ENCODE measurements around the gene BBOF1. TPM values are rescaled to one million over a fixed set of nuclear protein-coding genes. Genes with fewer than 3 reads are reported as not detected.

BBOF1 gene
- total and polyA plus RNA-seq, 10 donors: 1.0 to 8.1 (median 2.7) TPM

DNA sequence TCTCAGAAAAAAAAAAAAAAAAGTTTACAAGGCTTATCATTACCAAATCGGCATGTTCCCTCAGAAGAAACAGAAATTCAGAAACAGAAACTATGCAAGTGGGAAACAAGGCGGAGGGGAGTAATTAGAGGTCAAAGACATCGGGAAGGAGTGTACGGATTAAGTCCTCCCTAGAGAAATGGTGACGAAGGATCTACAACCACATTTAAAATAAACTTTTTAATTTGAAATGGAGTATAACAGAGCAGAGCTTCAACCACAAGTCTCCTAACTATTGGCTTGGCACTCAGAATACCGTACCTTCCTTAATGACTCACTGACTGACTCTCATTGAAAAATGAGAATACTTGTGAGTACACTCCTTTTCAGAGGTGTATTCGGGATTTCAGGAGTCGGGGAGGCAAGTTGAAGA, 969 bp upstream of the BBOF1 start:
- Histone ChIP-seq H3K27ac (peak overlapping the region; percentile 86 to 98 (median 96)), H3K27me3 (replicated peaks in 1 of 7) (no peaks in the 10 kb centered on the region), H3K36me3 (peaks cover 0 to 16% (median 0%) of the 10 kb centered on the region in 6 donors), H3K4me1 (peaks cover 5 to 23% (median 17%) of the 10 kb centered on the region in 6 donors), H3K9me3 (no peaks in the 10 kb centered on the region), H3K4me3 (peak overlapping the region; percentile 69 to 89 (median 77))
- WGBS, 5 donors: 3 to 11% (median 8%) methylated on average over 8 of the region's 8 CpGs
- DNase-seq: no peak
- TF ChIP-seq, protein P1, sequence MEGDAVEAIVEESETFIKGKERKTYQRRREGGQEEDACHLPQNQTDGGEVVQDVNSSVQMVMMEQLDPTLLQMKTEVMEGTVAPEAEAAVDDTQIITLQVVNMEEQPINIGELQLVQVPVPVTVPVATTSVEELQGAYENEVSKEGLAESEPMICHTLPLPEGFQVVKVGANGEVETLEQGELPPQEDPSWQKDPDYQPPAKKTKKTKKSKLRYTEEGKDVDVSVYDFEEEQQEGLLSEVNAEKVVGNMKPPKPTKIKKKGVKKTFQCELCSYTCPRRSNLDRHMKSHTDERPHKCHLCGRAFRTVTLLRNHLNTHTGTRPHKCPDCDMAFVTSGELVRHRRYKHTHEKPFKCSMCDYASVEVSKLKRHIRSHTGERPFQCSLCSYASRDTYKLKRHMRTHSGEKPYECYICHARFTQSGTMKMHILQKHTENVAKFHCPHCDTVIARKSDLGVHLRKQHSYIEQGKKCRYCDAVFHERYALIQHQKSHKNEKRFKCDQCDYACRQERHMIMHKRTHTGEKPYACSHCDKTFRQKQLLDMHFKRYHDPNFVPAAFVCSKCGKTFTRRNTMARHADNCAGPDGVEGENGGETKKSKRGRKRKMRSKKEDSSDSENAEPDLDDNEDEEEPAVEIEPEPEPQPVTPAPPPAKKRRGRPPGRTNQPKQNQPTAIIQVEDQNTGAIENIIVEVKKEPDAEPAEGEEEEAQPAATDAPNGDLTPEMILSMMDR (IDR thresholded peaks at IDR 0.05 in 8 of 11, conservative IDR thresholded peaks at IDR 0.05 in 3 of 11): no peak
- TF ChIP-seq POLR2A (IDR thresholded peaks at IDR 0.05) (no peak), POLR2AphosphoS5 (IDR thresholded peaks at IDR 0.05) (no peak)
- intact Hi-C loops (cut with DNase I; ENCODE audit: low total_unique reads): no loop called here

DNA sequence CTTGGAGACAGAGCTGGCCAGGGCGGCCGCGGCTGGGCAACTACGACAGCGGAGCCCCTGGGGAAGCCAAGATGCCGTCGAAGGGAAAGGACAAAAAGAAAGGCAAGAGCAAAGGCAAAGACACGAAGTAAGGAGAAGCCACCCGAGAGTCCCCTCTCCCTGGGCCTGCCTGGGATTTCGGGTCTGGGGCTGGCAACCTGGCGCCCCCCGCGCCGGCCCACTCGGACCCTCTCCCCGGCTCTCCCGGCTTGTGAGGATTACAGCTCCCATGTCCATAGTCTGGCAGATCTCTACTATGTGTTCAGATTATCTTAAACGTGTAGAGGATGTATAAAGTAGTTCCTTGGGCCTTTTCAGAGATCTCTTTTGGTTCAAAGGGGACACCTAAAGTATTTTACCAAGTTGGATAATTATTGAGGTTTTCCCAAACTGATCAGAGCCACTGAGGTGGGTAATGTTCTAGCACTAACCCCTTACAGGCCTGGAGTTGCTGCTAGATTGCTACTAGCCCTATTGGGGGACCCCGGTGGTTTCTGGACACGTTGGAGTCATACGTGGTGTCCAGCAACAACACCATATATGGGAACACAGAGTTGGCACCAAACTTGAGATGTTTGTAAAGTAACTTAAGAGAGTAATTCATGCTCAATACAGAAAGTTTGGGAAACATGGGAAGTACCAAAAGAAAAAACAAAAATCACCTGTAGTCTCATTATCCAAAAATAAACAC, 424 bp downstream of the BBOF1 start:
- intact Hi-C loops (cut with DNase I; ENCODE audit: low total_unique reads): no loop called here
- Histone ChIP-seq H3K36me3 (peaks cover 0 to 3% (median 0%) of the 10 kb centered on the region in 6 donors), H3K27ac (peak overlapping the region in 7 of 8 donors; percentile 92 to 98 (median 96)), H3K27me3 (replicated peaks in 1 of 7) (no peaks in the 10 kb centered on the region), H3K4me3 (peak overlapping the region; percentile 69 to 89 (median 77)), H3K4me1 (peaks cover 5 to 23% (median 17%) of the 10 kb centered on the region in 6 donors), H3K9me3 (no peaks in the 10 kb centered on the region)
- WGBS, 5 donors: 5 to 9% (median 8%) methylated on average over 20 to 21 of the region's 21 CpGs
- no peak for DNase-seq
- TF ChIP-seq, protein P1 (IDR thresholded peaks at IDR 0.05 in 8 of 11, conservative IDR thresholded peaks at IDR 0.05 in 3 of 11): no peak
- TF ChIP-seq POLR2A (IDR thresholded peaks at IDR 0.05) (no peak), POLR2AphosphoS5 (IDR thresholded peaks at IDR 0.05) (no peak)

DNA sequence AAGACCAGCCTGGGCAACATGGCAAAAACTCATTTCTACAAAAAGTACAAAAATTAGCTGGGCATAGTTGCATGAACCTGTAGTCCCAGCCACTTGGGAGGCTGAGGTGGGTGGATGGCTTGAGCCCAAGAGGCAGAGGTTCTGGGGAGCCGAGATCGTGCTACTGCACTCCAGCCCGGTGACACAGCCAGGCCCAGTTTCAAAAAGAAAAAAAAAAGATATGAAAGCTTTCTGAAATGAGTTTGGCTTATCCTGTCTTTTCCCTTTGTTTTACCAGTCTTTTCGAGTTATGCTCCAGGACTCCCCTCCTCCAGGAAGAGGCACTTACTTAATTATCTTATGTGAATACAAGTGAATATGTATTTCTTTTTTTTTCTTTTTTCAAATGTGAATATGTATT, 3.2 kb downstream of the BBOF1 start:
- Histone ChIP-seq H3K4me1 (peaks cover 5 to 23% (median 17%) of the 10 kb centered on the region in 6 donors), H3K36me3 (no peaks in the 10 kb centered on the region), H3K27ac (no peak overlapping the region), H3K9me3 (no peaks in the 10 kb centered on the region), H3K27me3 (replicated peaks in 1 of 7) (no peaks in the 10 kb centered on the region), H3K4me3 (no peak overlapping the region)
- WGBS, 5 donors: 83 to 95% (median 91%) methylated on average over 4 of the region's 4 CpGs
- DNase-seq: no peak
- TF ChIP-seq POLR2A (IDR thresholded peaks at IDR 0.05) (no peak), POLR2AphosphoS5 (IDR thresholded peaks at IDR 0.05) (no peak)
- TF ChIP-seq, protein P1 (IDR thresholded peaks at IDR 0.05 in 8 of 11, conservative IDR thresholded peaks at IDR 0.05 in 3 of 11): no peak
- intact Hi-C loops (cut with DNase I; ENCODE audit: low total_unique reads): no loop called here

DNA sequence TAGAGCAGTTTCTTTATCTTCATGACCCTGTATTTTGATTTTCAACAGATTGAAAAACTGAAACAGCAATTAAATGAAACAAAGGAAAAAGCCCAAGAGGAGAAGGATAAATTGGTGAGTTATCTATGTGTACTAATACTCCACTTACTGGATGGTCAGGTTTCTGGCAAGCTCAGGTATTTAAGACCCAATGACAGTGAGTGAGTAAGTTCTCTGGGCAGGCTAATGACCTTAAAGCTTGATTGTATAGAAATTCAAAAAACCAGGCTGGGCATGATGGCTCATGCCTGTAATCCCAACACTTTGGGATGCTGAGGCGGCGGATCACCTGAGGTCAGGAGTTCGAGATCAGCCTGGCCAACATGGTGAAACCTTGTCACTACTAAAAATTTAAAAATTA, 10.0 kb downstream of the BBOF1 start:
- Histone ChIP-seq H3K4me1 (no peaks in the 10 kb centered on the region), H3K9me3 (no peaks in the 10 kb centered on the region), H3K4me3 (no peak overlapping the region), H3K27me3 (replicated peaks in 1 of 7) (no peaks in the 10 kb centered on the region), H3K36me3 (no peaks in the 10 kb centered on the region), H3K27ac (no peak overlapping the region)
- intact Hi-C loops (cut with DNase I; ENCODE audit: low total_unique reads): loop anchor here (5.0 kb wide), 1 partner anchor 537 kb away; the partner anchor contains the start of gene RIOX1
- WGBS, 5 donors: 92 to 98% (median 97%) methylated on average over 3 of the region's 3 CpGs
- TF ChIP-seq POLR2AphosphoS5 (IDR thresholded peaks at IDR 0.05) (no peak), POLR2A (IDR thresholded peaks at IDR 0.05) (no peak)
- TF ChIP-seq, protein P1 (IDR thresholded peaks at IDR 0.05 in 8 of 11, conservative IDR thresholded peaks at IDR 0.05 in 3 of 11): no peak
- no peak for DNase-seq

All from spleen (tissue), 11 donors.